GM12878 (cell line): ENCODE results near the gene GPRC5B. TPM values are rescaled to one million over a fixed set of nuclear protein-coding genes. Genes with fewer than 3 reads are reported as not detected.

ENCODE experiments used
- CHD2 ChIP-seq: IDR thresholded peaks from 2 replicates; pipeline ENCODE4 v1.6.1; 2011; ENCODE audit warnings: low read depth, low read length, improper control_type of control experiment, borderline replicate concordance
- CREB1 ChIP-seq: IDR thresholded peaks from 2 replicates; pipeline ENCODE4 v1.6.1; 2012; ENCODE audit warnings: low read depth, mild to moderate bottlenecking, inconsistent platforms
- CREM ChIP-seq: IDR thresholded peaks from 2 replicates; pipeline ENCODE4 v1.6.1; 2014; ENCODE audit warnings: antibody characterized with exemption, low read depth
- CTCF ChIP-seq, 3 experiments: IDR thresholded peaks in 2 of 3; conservative IDR thresholded peaks in 1 of 3; 2 replicates each; pipeline ENCODE4 v1.5.1; 2011; ENCODE audit warnings: low read depth in 3 of 3, low read length in 3 of 3, mild to moderate bottlenecking in 3 of 3, control low read depth in 2 of 3, moderate library complexity in 2 of 3, inconsistent platforms in 1 of 3, mixed read lengths in 1 of 3; ENCODE audit not compliant: control insufficient read depth in 2 of 3, insufficient read depth in 1 of 3; ENCODE audit errors: extremely low read depth in 1 of 3
- FOXK2 ChIP-seq: fragments of 450-650 bp; IDR thresholded peaks from 2 replicates; pipeline ENCODE4 v1.6.1; 2017; ENCODE audit warnings: mild to moderate bottlenecking, moderate library complexity
- IRF5 ChIP-seq: fragments of 450-650 bp; IDR thresholded peaks from 2 replicates; pipeline ENCODE4 v1.6.1; 2017; ENCODE audit warnings: borderline replicate concordance
- LARP7 ChIP-seq: fragments of 450-650 bp; IDR thresholded peaks from 2 replicates; pipeline ENCODE4 v1.6.1; 2017; ENCODE audit warnings: mild to moderate bottlenecking
- MLLT1 ChIP-seq: fragments of 450-650 bp; IDR thresholded peaks from 2 replicates; pipeline ENCODE4 v1.6.1; 2016; ENCODE audit warnings: mild to moderate bottlenecking
- NFIC ChIP-seq: IDR thresholded peaks from 2 replicates; pipeline ENCODE4 v1.6.1; 2012; ENCODE audit warnings: low read depth, mild to moderate bottlenecking, inconsistent platforms, low read length, moderate library complexity
- NFYA ChIP-seq: IDR thresholded peaks from 2 replicates; pipeline ENCODE4 v1.6.1; 2011; ENCODE audit warnings: low read depth, mild to moderate bottlenecking, low read length, improper control_type of control experiment, borderline replicate concordance
- NRF1 ChIP-seq: conservative IDR thresholded peaks from 2 replicates; pipeline ENCODE4 v1.6.1; 2011; ENCODE audit warnings: mild to moderate bottlenecking, low read depth, low read length, improper control_type of control experiment
- RB1 ChIP-seq: fragments of 450-650 bp; formaldehyde crosslinking; IDR thresholded peaks from 2 replicates; pipeline ENCODE4 v1.6.1; 2017; ENCODE audit warnings: mild to moderate bottlenecking, borderline replicate concordance
- SMARCA5 ChIP-seq: fragments of 450-650 bp; IDR thresholded peaks from 2 replicates; pipeline ENCODE4 v1.6.1; 2017; ENCODE audit warnings: mild to moderate bottlenecking
- SMC3 ChIP-seq: IDR thresholded peaks from 2 replicates; pipeline ENCODE4 v1.6.1; 2011; ENCODE audit warnings: low read length, improper control_type of control experiment, borderline replicate concordance
- SUZ12 ChIP-seq: fragments of 200-600 bp; sonication (generic); IDR thresholded peaks from one replicate; pipeline ENCODE4 v1.6.1; 2018; ENCODE audit warnings: antibody characterized with exemption, mild to moderate bottlenecking; ENCODE audit not compliant: unreplicated experiment
- WRNIP1 ChIP-seq: IDR thresholded peaks from 2 replicates; pipeline ENCODE4 v1.6.1; 2011; ENCODE audit warnings: low read depth, low read length, improper control_type of control experiment, borderline replicate concordance
- ZSCAN29 ChIP-seq: fragments of 450-650 bp; IDR thresholded peaks from 2 replicates; pipeline ENCODE4 v1.6.1; 2017; ENCODE audit warnings: mild to moderate bottlenecking, moderate library complexity
- polyA plus RNA-seq, 11 experiments: library from polyadenylated mRNA; depleted of rRNA in 4 of 11; unstranded in 6 of 11; stranded (reverse) in 5 of 11; fragments of >200 nt; fragmentation: Nextera tagmentation in 4 of 11; fragmentation: Illumina TruSeq in 1 of 11; extraction: Ambion mirVana in 4 of 11; extraction: Trizol in 1 of 11; gene quantifications; 1 replicate in 1 of 11; 2 replicates in 10 of 11; pipeline versions ENCODE4 v1.2.1 to v1.2.3, GENCODE V29; 2011 to 2016; ENCODE audit warnings: inconsistent platforms in 2 of 11, missing spikeins in 2 of 11, low read depth in 1 of 11
- total RNA-seq, 4 experiments: library from RNA; depleted of rRNA in 3 of 4; stranded (reverse); fragments of >200 nt in 3 of 4; fragmentation: Illumina TruSeq in 1 of 4; extraction: Trizol in 1 of 4; gene quantifications; 2 replicates each; pipeline versions ENCODE4 v1.2.1 to v1.2.3, GENCODE V29; 2013 to 2021

Gene GPRC5B
- total and polyA plus RNA-seq, 10 of the 15 experiments (the other 5 are each of a cell fraction or from before 2014, with no cell fraction given): 0.01 to 0.42 (median 0.15) TPM; not detected in 2

GRCh38 chr16:19886073-19886941 is 1.7 kb upstream of the GPRC5B start (continued):
- no peak for TF ChIP-seq NFIC
- peak; percentile 100 for TF ChIP-seq SMC3
- no peak for TF ChIP-seq MLLT1
- peak; percentile 55; the same call in 1 of the 2 replicates for TF ChIP-seq LARP7
- no peak for TF ChIP-seq NFYA
- 0 out of 2 replicates have a peak, but pooled peaks have one; percentile 41 for TF ChIP-seq CREM
- TF ChIP-seq CTCF (IDR thresholded peaks at IDR 0.05 in 2 of 3, conservative IDR thresholded peaks at IDR 0.05 in 1 of 3; ENCODE audit: control insufficient read depth in 2 of 3, extremely low read depth in 1 of 3, insufficient read depth in 1 of 3, low read depth in 3 of 3, low read length in 3 of 3): peak; percentile 99 to 100 (median 100); a peak in 5 of 6 replicates
- TF ChIP-seq CHD2: 0 out of 2 replicates have a peak, but pooled peaks have one; percentile 37
- no peak for TF ChIP-seq IRF5
- TF ChIP-seq NRF1: no peak
- TF ChIP-seq SUZ12: no peak
- peak; percentile 71 for TF ChIP-seq SMARCA5
- TF ChIP-seq FOXK2: no peak
- peak; percentile 70; the same call in 1 of the 2 replicates for TF ChIP-seq WRNIP1
- 0 out of 2 replicates have a peak, but pooled peaks have one; percentile 20 for TF ChIP-seq ZSCAN29
- TF ChIP-seq RB1: peak; percentile 98
- TF ChIP-seq CREB1: 0 out of 2 replicates have a peak, but pooled peaks have one; percentile 20
